K562 (cell line): ENCODE measurements around the gene TRPC1.

Experiments
- POLR2A ChIP-seq: fragments of 450-650 bp; conservative IDR thresholded peaks from 2 replicates; pipeline ENCODE4 v1.6.1; 2016
- SMC3 ChIP-seq: conservative IDR thresholded peaks from 2 replicates; pipeline ENCODE4 v1.6.1; 2011; ENCODE audit warnings: low read depth, low read length, improper control_type of control experiment; ENCODE audit not compliant: insufficient read depth
- TF ChIP-seq, protein P1 (sequence below): fragments of 450-650 bp; formaldehyde crosslinking; IDR thresholded peaks from 2 replicates; pipeline ENCODE4 v1.4.0; 2022; ENCODE audit warnings: missing genetic modification characterization
- TF ChIP-seq, protein P2 (sequence below), 3 experiments: IDR thresholded peaks in 2 of 3; conservative IDR thresholded peaks in 1 of 3; 2 replicates each; pipeline ENCODE4 v1.5.1; 2011 to 2012; ENCODE audit warnings: low read length in 3 of 3, mild to moderate bottlenecking in 3 of 3, control low read depth in 2 of 3, improper control_type of control experiment in 1 of 3, inconsistent platforms in 1 of 3, low read depth in 1 of 3, mixed read lengths in 1 of 3, moderate library complexity in 1 of 3; ENCODE audit not compliant: insufficient read depth in 2 of 3

DNA sequence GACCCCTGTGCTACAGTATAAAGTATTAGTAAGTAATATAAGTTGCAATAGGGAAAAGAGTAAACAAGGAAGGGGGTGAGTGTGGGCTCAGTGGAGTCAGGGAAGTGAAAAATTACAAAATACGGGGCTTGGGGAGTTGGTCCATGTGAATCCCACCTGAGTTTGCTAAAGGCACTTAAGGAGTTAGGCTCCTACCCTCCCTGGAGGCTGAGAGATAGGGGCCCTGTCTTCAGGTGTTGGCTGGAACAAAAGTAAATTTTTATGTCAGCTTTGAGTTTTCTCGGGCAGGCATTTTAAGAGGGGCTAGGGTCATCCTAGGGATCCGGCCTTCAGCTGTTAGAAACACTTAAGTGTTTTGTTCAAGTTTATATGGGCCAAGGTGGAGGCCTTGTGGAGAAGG lies 8.2 kb downstream of the TRPC1 start:
- TF ChIP-seq, protein P1, sequence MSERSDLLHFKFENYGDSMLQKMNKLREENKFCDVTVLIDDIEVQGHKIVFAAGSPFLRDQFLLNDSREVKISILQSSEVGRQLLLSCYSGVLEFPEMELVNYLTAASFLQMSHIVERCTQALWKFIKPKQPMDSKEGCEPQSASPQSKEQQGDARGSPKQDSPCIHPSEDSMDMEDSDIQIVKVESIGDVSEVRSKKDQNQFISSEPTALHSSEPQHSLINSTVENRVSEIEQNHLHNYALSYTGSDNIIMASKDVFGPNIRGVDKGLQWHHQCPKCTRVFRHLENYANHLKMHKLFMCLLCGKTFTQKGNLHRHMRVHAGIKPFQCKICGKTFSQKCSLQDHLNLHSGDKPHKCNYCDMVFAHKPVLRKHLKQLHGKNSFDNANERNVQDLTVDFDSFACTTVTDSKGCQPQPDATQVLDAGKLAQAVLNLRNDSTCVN (CRISPR knock-in tag), result no peak
- TF ChIP-seq POLR2A, result no peak
- no peak for TF ChIP-seq SMC3
- TF ChIP-seq, protein P2, sequence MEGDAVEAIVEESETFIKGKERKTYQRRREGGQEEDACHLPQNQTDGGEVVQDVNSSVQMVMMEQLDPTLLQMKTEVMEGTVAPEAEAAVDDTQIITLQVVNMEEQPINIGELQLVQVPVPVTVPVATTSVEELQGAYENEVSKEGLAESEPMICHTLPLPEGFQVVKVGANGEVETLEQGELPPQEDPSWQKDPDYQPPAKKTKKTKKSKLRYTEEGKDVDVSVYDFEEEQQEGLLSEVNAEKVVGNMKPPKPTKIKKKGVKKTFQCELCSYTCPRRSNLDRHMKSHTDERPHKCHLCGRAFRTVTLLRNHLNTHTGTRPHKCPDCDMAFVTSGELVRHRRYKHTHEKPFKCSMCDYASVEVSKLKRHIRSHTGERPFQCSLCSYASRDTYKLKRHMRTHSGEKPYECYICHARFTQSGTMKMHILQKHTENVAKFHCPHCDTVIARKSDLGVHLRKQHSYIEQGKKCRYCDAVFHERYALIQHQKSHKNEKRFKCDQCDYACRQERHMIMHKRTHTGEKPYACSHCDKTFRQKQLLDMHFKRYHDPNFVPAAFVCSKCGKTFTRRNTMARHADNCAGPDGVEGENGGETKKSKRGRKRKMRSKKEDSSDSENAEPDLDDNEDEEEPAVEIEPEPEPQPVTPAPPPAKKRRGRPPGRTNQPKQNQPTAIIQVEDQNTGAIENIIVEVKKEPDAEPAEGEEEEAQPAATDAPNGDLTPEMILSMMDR (IDR thresholded peaks at IDR 0.05 in 2 of 3, conservative IDR thresholded peaks at IDR 0.05 in 1 of 3; ENCODE audit: insufficient read depth in 2 of 3, low read depth in 1 of 3, low read length in 3 of 3), result no peak
